Calu3 (cell line): ENCODE data around the gene CDON. TPM values are rescaled to one million over a fixed set of nuclear protein-coding genes. Genes with fewer than 3 reads are reported as not detected.

Experiments used
- BruUV-seq: library from RNA; stranded (reverse); fragments of 400-500 nt; replicated peaks from 2 replicates; lab custom pipeline; 2021; lab: Mats Ljungman, UMichigan
- CTCF ChIA-PET: fragments of 300-600 bp; sonication (Branson Sonifier 250); formaldehyde crosslinking; loops from one replicate; lab custom pipeline; 2022; ENCODE audit warnings: antibody characterized with exemption; lab: Charles Lee
- DNase-seq: peaks from one replicate; pipeline ENCODE4 v3.0.0; 2022
- H3K27ac Mint-ChIP-seq: one replicate; pipeline ENCODE4 v1.8.0; 2022; ENCODE audit warnings: mixed read lengths; ENCODE audit not compliant: unreplicated experiment
- H3K27me3 Mint-ChIP-seq: one replicate; pipeline ENCODE4 v1.8.0; 2022; ENCODE audit warnings: mixed read lengths; ENCODE audit not compliant: unreplicated experiment
- H3K36me3 Mint-ChIP-seq: one replicate; pipeline ENCODE4 v1.8.0; 2022; ENCODE audit warnings: mild to moderate bottlenecking, moderate library complexity, mixed read lengths; ENCODE audit not compliant: insufficient read depth, unreplicated experiment
- H3K4me1 Mint-ChIP-seq: one replicate; pipeline ENCODE4 v1.8.0; 2022; ENCODE audit warnings: mild to moderate bottlenecking, low read depth, mixed read lengths; ENCODE audit not compliant: unreplicated experiment
- H3K4me3 Mint-ChIP-seq: one replicate; pipeline ENCODE4 v1.8.0; 2022; ENCODE audit warnings: mild to moderate bottlenecking, low read depth, moderate library complexity, mixed read lengths; ENCODE audit not compliant: unreplicated experiment
- H3K9me3 Mint-ChIP-seq: one replicate; pipeline ENCODE4 v1.8.0; 2022; ENCODE audit warnings: low read depth, mixed read lengths; ENCODE audit not compliant: unreplicated experiment
- intact Hi-C: fragments of 100-400 bp; cut with micrococcal nuclease; formaldehyde crosslinking; loops from one replicate; pipeline ENCODE4 v1.10.0; 2022; ENCODE audit not compliant: unreplicated experiment
- total RNA-seq: library from RNA; stranded (reverse); gene quantifications from 2 replicates; pipeline ENCODE4 v1.2.3, GENCODE V29; 2022
- TF ChIP-seq, protein P1 (sequence below): fragments of 200-600 bp; IDR thresholded peaks from one replicate; pipeline ENCODE4 v1.8.0; 2022; ENCODE audit warnings: antibody characterized with exemption; ENCODE audit not compliant: unreplicated experiment

The CDON gene
- total RNA-seq, 1 experiment from 2014 or later: 14.8 TPM

DNA sequence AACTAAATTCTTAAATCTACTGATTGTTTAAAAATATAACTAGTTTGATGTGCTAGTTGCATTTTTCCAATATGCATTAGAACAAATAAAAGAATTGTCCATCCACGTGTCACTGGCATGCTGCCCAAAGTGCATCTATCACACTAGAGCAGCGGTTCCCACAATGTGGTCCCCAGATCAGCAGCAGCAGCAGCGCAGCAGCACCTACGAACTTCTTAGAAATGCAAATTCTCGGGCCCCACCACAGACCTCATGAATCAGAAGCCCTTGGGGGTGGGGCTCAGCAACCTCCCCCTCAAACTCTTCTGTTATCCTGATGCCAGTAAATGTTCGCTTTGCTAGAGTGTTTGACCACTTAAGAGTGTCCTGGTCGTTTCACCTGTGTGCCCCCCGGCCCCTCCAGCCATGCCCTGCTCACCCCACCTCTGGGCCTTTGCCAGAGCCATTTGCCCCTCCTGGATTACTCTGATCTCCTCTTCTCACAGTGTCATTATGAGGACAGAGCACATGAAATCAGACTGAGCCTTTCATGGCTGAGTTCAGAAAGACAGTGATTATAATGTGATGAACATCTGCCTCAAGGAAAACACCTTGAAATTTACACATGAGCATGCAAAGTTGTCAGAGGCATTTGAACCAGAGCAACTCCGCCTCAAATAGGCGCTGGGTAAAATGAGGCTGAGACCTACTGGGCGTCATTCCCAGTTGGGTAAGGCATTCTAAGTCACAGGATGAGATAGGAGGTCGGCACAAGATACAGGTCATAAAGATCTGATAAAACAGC, 129.4 kb downstream of the CDON start:
- BruUV-seq: no TSS peak
- Mint-ChIP-seq H3K4me1 (no peaks in the 10 kb centered on the region), H3K27me3 (no peaks in the 10 kb centered on the region), H3K36me3 (no peaks in the 10 kb centered on the region), H3K27ac (no peak overlapping the region), H3K9me3 (no peaks in the 10 kb centered on the region), H3K4me3 (no peak overlapping the region)
- no peak for DNase-seq
- TF ChIP-seq, protein P1, sequence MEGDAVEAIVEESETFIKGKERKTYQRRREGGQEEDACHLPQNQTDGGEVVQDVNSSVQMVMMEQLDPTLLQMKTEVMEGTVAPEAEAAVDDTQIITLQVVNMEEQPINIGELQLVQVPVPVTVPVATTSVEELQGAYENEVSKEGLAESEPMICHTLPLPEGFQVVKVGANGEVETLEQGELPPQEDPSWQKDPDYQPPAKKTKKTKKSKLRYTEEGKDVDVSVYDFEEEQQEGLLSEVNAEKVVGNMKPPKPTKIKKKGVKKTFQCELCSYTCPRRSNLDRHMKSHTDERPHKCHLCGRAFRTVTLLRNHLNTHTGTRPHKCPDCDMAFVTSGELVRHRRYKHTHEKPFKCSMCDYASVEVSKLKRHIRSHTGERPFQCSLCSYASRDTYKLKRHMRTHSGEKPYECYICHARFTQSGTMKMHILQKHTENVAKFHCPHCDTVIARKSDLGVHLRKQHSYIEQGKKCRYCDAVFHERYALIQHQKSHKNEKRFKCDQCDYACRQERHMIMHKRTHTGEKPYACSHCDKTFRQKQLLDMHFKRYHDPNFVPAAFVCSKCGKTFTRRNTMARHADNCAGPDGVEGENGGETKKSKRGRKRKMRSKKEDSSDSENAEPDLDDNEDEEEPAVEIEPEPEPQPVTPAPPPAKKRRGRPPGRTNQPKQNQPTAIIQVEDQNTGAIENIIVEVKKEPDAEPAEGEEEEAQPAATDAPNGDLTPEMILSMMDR: no peak
- CTCF ChIA-PET: no interaction called here
- intact Hi-C loops: no loop called here

DNA sequence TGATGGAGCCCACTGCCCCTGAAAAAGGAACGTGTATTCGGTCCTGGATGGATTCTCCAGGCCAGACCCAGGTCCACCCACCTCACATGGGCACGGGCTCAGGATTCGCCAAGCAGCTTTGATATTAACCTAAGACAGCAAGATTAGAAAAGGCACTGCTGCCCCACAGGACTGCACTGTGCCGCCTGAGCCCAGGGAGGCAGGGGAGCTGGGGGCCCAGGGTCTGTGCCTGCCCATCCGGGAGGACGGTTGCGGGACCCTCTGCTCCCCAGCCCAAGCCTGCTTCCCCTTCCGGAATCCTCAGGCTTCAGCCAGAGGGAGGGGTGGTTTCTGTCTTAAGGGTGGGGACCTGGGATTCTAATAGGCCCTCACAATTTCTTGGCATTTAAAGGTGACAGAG, 130.4 kb downstream of the CDON start:
- no peak overlapping the region for H3K4me3 Mint-ChIP-seq
- no peaks in the 10 kb centered on the region for H3K4me1 Mint-ChIP-seq
- no peak overlapping the region for H3K27ac Mint-ChIP-seq
- no peak for DNase-seq
- CTCF ChIA-PET: no interaction called here
- BruUV-seq: no TSS peak
- H3K36me3 Mint-ChIP-seq: no peaks in the 10 kb centered on the region
- peaks cover under 1% of the 10 kb centered on the region for H3K27me3 Mint-ChIP-seq
- intact Hi-C loops: no loop called here
- H3K9me3 Mint-ChIP-seq: no peaks in the 10 kb centered on the region
- TF ChIP-seq, protein P1: no peak

DNA sequence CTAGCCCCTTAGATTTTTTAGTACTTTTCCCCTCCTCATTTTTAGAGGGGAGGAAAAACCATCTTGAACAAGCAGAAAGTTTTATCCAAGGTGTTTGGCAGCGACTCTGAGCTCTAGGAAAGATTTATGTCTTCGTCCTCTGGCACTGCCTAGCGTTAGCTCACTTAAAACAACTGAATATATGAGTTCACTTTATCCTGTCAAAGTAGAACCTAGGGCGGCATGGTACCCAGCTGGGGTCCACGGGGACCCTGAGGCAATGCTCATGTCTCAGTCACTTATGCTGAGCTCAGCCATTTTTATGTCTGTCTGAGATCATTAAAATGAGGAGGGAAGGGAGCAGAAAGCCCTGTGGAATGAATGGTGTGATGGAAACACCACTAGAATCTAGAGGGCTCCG, 131.0 kb downstream of the CDON start:
- intact Hi-C loops: no loop called here
- Mint-ChIP-seq H3K4me1 (no peaks in the 10 kb centered on the region), H3K36me3 (no peaks in the 10 kb centered on the region), H3K27me3 (peaks cover 7% of the 10 kb centered on the region), H3K27ac (no peak overlapping the region), H3K9me3 (no peaks in the 10 kb centered on the region), H3K4me3 (no peak overlapping the region)
- TF ChIP-seq, protein P1: no peak
- BruUV-seq: no TSS peak
- CTCF ChIA-PET: no interaction called here
- no peak for DNase-seq

DNA sequence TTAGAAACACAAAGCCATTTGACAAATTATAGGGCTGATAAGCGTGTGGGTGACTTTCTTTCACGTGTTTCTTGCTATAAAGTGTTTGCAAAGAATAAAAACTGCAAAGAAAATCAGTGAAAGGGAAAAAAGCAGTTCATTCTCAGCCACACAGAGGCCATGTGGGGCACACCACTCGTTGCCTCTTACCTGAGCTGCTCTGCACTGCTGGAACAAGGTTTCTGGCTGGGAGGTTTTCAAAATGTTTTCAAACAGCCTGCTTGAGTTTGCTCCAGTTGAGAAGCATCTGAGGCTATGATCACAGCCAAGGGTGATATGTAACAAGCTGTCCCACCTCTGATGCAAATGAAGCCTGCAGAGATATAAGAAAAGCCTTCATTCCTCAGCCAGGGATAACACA, 131.6 kb downstream of the CDON start:
- Mint-ChIP-seq H3K36me3 (no peaks in the 10 kb centered on the region), H3K27ac (no peak overlapping the region), H3K4me1 (no peaks in the 10 kb centered on the region), H3K27me3 (peaks cover 13% of the 10 kb centered on the region), H3K4me3 (no peak overlapping the region), H3K9me3 (no peaks in the 10 kb centered on the region)
- DNase-seq: no peak
- CTCF ChIA-PET: no interaction called here
- intact Hi-C loops: no loop called here
- TF ChIP-seq, protein P1: no peak
- no TSS peak for BruUV-seq
